Mesendoderm (in vitro differentiated cells): Measurements from ENCODE around the gene NUDT12.

Experiments
- DNase-seq: peaks from one replicate; pipeline ENCODE4 v3.0.0; 2013
- H2AK5ac ChIP-seq: 2 replicates; pipeline ENCODE4 v1.6.1; 2013; ENCODE audit warnings: low read length, inconsistent platforms
- H2BK120ac ChIP-seq: 2 replicates; pipeline ENCODE4 v1.6.1; 2013; ENCODE audit warnings: low read depth, mild to moderate bottlenecking, low read length, moderate library complexity, mixed read lengths
- H2BK15ac ChIP-seq: replicated peaks from 2 replicates; pipeline ENCODE4 v1.6.1; 2013; ENCODE audit warnings: low read depth, mild to moderate bottlenecking, moderate library complexity
- H2BK5ac ChIP-seq: 2 replicates; pipeline ENCODE4 v1.6.1; 2013; ENCODE audit warnings: low read length, inconsistent platforms
- H3K18ac ChIP-seq: 2 replicates; pipeline ENCODE4 v1.6.1; 2013; ENCODE audit warnings: mild to moderate bottlenecking, low read length, mixed read lengths
- H3K23ac ChIP-seq: one replicate; pipeline ENCODE4 v1.6.1; 2013; ENCODE audit warnings: low read length
- H3K27ac ChIP-seq: 2 replicates; pipeline ENCODE4 v1.5.1; 2013; ENCODE audit warnings: low read depth, mild to moderate bottlenecking, inconsistent platforms, low read length, moderate library complexity
- H3K27me3 ChIP-seq: 2 replicates; pipeline ENCODE4 v1.6.1; 2013; ENCODE audit warnings: low read length, control low read depth, mild to moderate bottlenecking, inconsistent platforms; ENCODE audit not compliant: insufficient read depth, poor library complexity
- H3K36me3 ChIP-seq: 2 replicates; pipeline ENCODE4 v1.6.1; 2013; ENCODE audit warnings: low read length, inconsistent platforms; ENCODE audit not compliant: control insufficient read depth, insufficient read depth
- H3K4ac ChIP-seq: one replicate; pipeline ENCODE4 v1.6.1; 2013; ENCODE audit warnings: low read depth, mild to moderate bottlenecking, low read length, moderate library complexity
- H3K4me1 ChIP-seq: 2 replicates; pipeline ENCODE4 v1.6.1; 2013; ENCODE audit warnings: low read depth, low read length, inconsistent platforms; ENCODE audit not compliant: control insufficient read depth
- H3K4me2 ChIP-seq: 2 replicates; pipeline ENCODE4 v1.6.1; 2013; ENCODE audit warnings: low read length
- H3K4me3 ChIP-seq: 2 replicates; pipeline ENCODE4 v1.5.1; 2013; ENCODE audit warnings: mild to moderate bottlenecking, low read length
- H3K56ac ChIP-seq: one replicate; pipeline ENCODE4 v1.6.1; 2013; ENCODE audit warnings: low read length
- H3K79me1 ChIP-seq: 2 replicates; pipeline ENCODE4 v1.6.1; 2013; ENCODE audit warnings: low read length, inconsistent platforms
- H3K79me2 ChIP-seq: 2 replicates; pipeline ENCODE4 v1.6.1; 2013; ENCODE audit warnings: mild to moderate bottlenecking, low read length; ENCODE audit not compliant: control insufficient read depth, insufficient read depth
- H3K9ac ChIP-seq: 2 replicates; pipeline ENCODE4 v1.6.1; 2013; ENCODE audit warnings: low read length, inconsistent platforms
- H4K5ac ChIP-seq: one replicate; pipeline ENCODE4 v1.6.1; 2013; ENCODE audit warnings: low read length
- H4K8ac ChIP-seq: one replicate; pipeline ENCODE4 v1.6.1; 2013; ENCODE audit warnings: low read depth, mild to moderate bottlenecking, control low read depth, low read length, moderate library complexity
- WGBS: extraction: QIAGEN DNeasy Blood & Tissue Kit; methylation state at CpG from one replicate; pipeline ENCODE4 v1.1.7; 2013; ENCODE audit warnings: low lambda C conversion rate, missing lambda C conversion rate; ENCODE audit not compliant: insufficient coverage; ENCODE audit errors: extremely low coverage; 5-methylcytosine and 5-hydroxymethylcytosine counted together

The NUDT12 gene

GRCh38 chr5:103510851-103511553 lies 51.6 kb downstream of the NUDT12 start:
- H3K9ac ChIP-seq = no peak overlapping the region
- no peak overlapping the region for H3K18ac ChIP-seq
- no CpG with 5 or more reads among the region's 1 CpG for WGBS

DNA sequence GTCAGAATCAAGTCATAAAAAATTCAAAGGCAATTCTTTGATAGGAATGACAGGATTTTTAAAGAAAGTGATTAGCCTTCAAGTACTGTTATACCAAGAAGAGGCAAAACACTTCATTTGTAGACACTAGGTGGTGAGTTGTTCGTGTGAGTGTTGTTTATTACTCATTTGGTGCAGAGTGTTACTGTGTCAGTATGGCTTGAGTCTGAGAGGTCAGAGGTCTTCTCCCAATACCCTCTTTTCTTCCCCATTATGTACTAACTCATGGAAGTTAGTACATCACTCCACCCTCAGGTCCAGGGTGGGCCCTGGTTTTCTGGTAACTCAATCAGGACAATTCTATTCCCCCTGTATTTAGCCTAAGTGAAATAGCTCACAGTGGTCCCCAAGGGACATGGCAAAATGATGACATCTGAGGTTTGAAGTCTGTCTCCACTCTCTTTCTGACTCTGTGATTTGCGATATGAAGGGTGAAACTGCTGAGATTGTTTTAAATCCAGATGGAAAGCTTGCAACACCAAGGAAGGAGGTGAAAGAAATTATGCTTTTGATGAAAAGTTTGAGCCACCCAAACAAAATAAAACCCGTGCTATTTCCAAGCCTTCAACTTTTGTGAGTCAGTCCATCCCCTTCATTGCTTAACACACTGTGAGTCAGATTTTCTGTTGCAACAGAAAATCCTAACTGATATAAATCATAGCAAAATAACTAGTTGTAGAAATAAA lies 56.8 kb downstream of the NUDT12 start:
- no peak overlapping the region for H3K4me2 ChIP-seq
- no peaks in the 10 kb centered on the region for H3K36me3 ChIP-seq
- H2BK120ac ChIP-seq = no peak overlapping the region
- H3K79me2 ChIP-seq = no peaks in the 10 kb centered on the region
- H3K4me1 ChIP-seq = no peaks in the 10 kb centered on the region
- no peak overlapping the region for H4K8ac ChIP-seq
- H3K9ac ChIP-seq = no peak overlapping the region
- H3K56ac ChIP-seq = no peak overlapping the region
- no peak overlapping the region for H3K4me3 ChIP-seq
- H3K4ac ChIP-seq = no peak overlapping the region
- no peaks in the 10 kb centered on the region for H3K27me3 ChIP-seq
- H3K23ac ChIP-seq = no peak overlapping the region
- no peak for DNase-seq
- no CpG with 5 or more reads among the region's 3 CpGs for WGBS
- H4K5ac ChIP-seq = no peak overlapping the region
- no peak overlapping the region for H2BK15ac ChIP-seq
- no peak overlapping the region for H3K18ac ChIP-seq
- no peak overlapping the region for H2BK5ac ChIP-seq
- H2AK5ac ChIP-seq = no peak overlapping the region
- no peak overlapping the region for H3K27ac ChIP-seq
- no peaks in the 10 kb centered on the region for H3K79me1 ChIP-seq

More at GRCh38 chr5:103510851-103511553, 51.6 kb downstream of the NUDT12 start:
- Histone ChIP-seq H3K79me1 (no peaks in the 10 kb centered on the region), H2AK5ac (no peak overlapping the region), H4K8ac (no peak overlapping the region), H3K4ac (no peak overlapping the region), H3K4me1 (no peaks in the 10 kb centered on the region), H3K4me3 (no peak overlapping the region), H3K36me3 (no peaks in the 10 kb centered on the region), H3K56ac (no peak overlapping the region), H3K23ac (no peak overlapping the region), H4K5ac (no peak overlapping the region), H2BK120ac (no peak overlapping the region), H3K27ac (no peak overlapping the region), H3K27me3 (no peaks in the 10 kb centered on the region), H2BK15ac (no peak overlapping the region), H2BK5ac (no peak overlapping the region), H3K79me2 (no peaks in the 10 kb centered on the region), H3K4me2 (no peak overlapping the region)
- no peak for DNase-seq

DNA sequence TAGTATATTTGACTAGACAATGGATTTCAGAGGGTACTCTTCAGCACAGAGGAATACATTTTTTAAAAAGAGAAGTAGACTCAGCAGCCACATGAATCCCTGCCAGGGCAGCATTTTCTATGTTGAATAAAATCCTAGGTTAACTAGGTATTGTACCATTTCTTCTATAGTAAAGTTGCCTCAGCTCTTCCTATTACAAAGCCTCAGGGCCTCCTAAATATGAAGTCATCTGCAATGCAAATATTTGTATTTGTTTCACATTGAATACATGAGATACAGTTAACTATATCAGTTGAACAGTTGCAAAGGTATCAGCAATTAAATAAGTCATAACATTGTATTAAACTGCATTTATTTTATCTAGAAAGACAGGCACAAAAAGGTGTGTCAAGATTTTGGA lies 59.5 kb downstream of the NUDT12 start:
- H3K36me3 ChIP-seq = no peaks in the 10 kb centered on the region
- H3K4me2 ChIP-seq = no peak overlapping the region
- no peak overlapping the region for H3K27ac ChIP-seq
- no peak overlapping the region for H3K9ac ChIP-seq
- no peak overlapping the region for H3K23ac ChIP-seq
- H3K4me1 ChIP-seq = no peaks in the 10 kb centered on the region
- H2BK15ac ChIP-seq = no peak overlapping the region
- no peak for DNase-seq
- no peaks in the 10 kb centered on the region for H3K27me3 ChIP-seq
- H2BK120ac ChIP-seq = no peak overlapping the region
- no peak overlapping the region for H3K4ac ChIP-seq
- H3K4me3 ChIP-seq = no peak overlapping the region
- H3K79me1 ChIP-seq = no peaks in the 10 kb centered on the region
- H4K5ac ChIP-seq = no peak overlapping the region
- H2BK5ac ChIP-seq = no peak overlapping the region
- H3K56ac ChIP-seq = no peak overlapping the region
- no peak overlapping the region for H3K18ac ChIP-seq
- H3K79me2 ChIP-seq = no peaks in the 10 kb centered on the region
- H2AK5ac ChIP-seq = no peak overlapping the region
- no peak overlapping the region for H4K8ac ChIP-seq

GRCh38 chr5:103502662-103503061 lies 59.9 kb downstream of the NUDT12 start:
- no peaks in the 10 kb centered on the region for H3K4me1 ChIP-seq
- H3K36me3 ChIP-seq = no peaks in the 10 kb centered on the region
- H3K56ac ChIP-seq = no peak overlapping the region
- no peak overlapping the region for H3K9ac ChIP-seq
- H3K23ac ChIP-seq = no peak overlapping the region
- H3K18ac ChIP-seq = no peak overlapping the region
- no peak overlapping the region for H2BK5ac ChIP-seq
- no peak overlapping the region for H2AK5ac ChIP-seq
- no peak for DNase-seq
- H2BK120ac ChIP-seq = no peak overlapping the region
- no peaks in the 10 kb centered on the region for H3K79me1 ChIP-seq
- no peak overlapping the region for H4K5ac ChIP-seq
- H3K4me3 ChIP-seq = no peak overlapping the region
- H3K4ac ChIP-seq = no peak overlapping the region
- no peaks in the 10 kb centered on the region for H3K27me3 ChIP-seq
- no peak overlapping the region for H3K4me2 ChIP-seq
- no peaks in the 10 kb centered on the region for H3K79me2 ChIP-seq
- H2BK15ac ChIP-seq = no peak overlapping the region
- no peak overlapping the region for H3K27ac ChIP-seq
- WGBS = no CpG with 5 or more reads among the region's 3 CpGs
- no peak overlapping the region for H4K8ac ChIP-seq
